HEK293 (cell line): ENCODE measurements around the gene MRTFA.

Experiments used
- CTCF ChIA-PET: fragments of 350-600 bp; formaldehyde crosslinking; extraction: SDS; loops from one replicate; lab custom pipeline; 2021; ENCODE audit warnings: antibody characterized with exemption; lab: Yijun Ruan, JAX
- POLR2A ChIA-PET: fragments of 300-600 bp; formaldehyde crosslinking; extraction: SDS; loops from one replicate; lab custom pipeline; 2020; ENCODE audit warnings: antibody characterized with exemption, inconsistent platforms; lab: Yijun Ruan, JAX
- H3K27ac ChIP-seq: fragments of 200-500 bp; sonication (Bioruptor generic); 2 replicates; pipeline ENCODE4 v1.5.1; 2014; ENCODE audit warnings: low read depth, low read length, control low read depth, inconsistent platforms; ENCODE audit errors: extremely low read depth
- H3K36me3 ChIP-seq, 2 experiments: fragments of 200-500 bp in 1 of 2; sonication (Bioruptor generic) in 1 of 2; 1 replicate in 1 of 2; 2 replicates in 1 of 2; pipeline ENCODE4 v1.5.1; 2014 to 2017; ENCODE audit warnings: inconsistent platforms in 2 of 2, low read length in 2 of 2; ENCODE audit not compliant: control insufficient read depth in 2 of 2, insufficient read depth in 1 of 2
- H3K4me1 ChIP-seq: fragments of 200-500 bp; sonication (Bioruptor generic); 2 replicates; pipeline ENCODE4 v1.5.1; 2014; ENCODE audit warnings: mild to moderate bottlenecking, low read length, inconsistent platforms; ENCODE audit not compliant: control insufficient read depth, insufficient read depth
- H3K4me3 ChIP-seq: 2 replicates; pipeline ENCODE4 v1.5.1; 2011; ENCODE audit warnings: low read depth, mild to moderate bottlenecking, control low read depth, low read length, moderate library complexity
- H3K9me3 ChIP-seq: fragments of 200-500 bp; sonication (Bioruptor generic); 2 replicates; pipeline ENCODE4 v1.5.1; 2014; ENCODE audit warnings: low read depth, low read length, inconsistent platforms; ENCODE audit not compliant: control insufficient read depth, insufficient read depth
- FEZF1 ChIP-seq: fragments of 450-650 bp; formaldehyde crosslinking; IDR thresholded peaks from 2 replicates; pipeline ENCODE4 v1.5.1; 2016; ENCODE audit warnings: missing biosample characterization, missing genetic modification characterization
- GLI2 ChIP-seq: fragments of 450-650 bp; formaldehyde crosslinking; IDR thresholded peaks from 2 replicates; pipeline ENCODE4; 2017; ENCODE audit warnings: missing biosample characterization, missing genetic modification characterization, low read depth, borderline replicate concordance
- GLI4 ChIP-seq: fragments of 450-650 bp; formaldehyde crosslinking; IDR thresholded peaks from 2 replicates; pipeline ENCODE4 v1.5.1; 2016; ENCODE audit warnings: missing biosample characterization, missing genetic modification characterization
- REST ChIP-seq: fragments of 450-650 bp; formaldehyde crosslinking; IDR thresholded peaks from 2 replicates; pipeline ENCODE4 v1.5.1; 2016; ENCODE audit warnings: missing biosample characterization, missing genetic modification characterization
- TRIM28 ChIP-seq: IDR thresholded peaks from 2 replicates; pipeline ENCODE4 v1.6.1; 2011; ENCODE audit warnings: low read length, control low read depth, borderline replicate concordance
- ZNF138 ChIP-seq: fragments of 450-650 bp; formaldehyde crosslinking; IDR thresholded peaks from 2 replicates; pipeline ENCODE4 v1.5.1; 2016; ENCODE audit warnings: missing biosample characterization, missing genetic modification characterization, borderline replicate concordance
- ZNF146 ChIP-seq: fragments of 450-650 bp; formaldehyde crosslinking; IDR thresholded peaks from 2 replicates; pipeline ENCODE4 v1.5.1; 2016; ENCODE audit warnings: missing biosample characterization, missing genetic modification characterization
- ZNF16 ChIP-seq: fragments of 450-650 bp; formaldehyde crosslinking; IDR thresholded peaks from 2 replicates; pipeline ENCODE4 v1.5.1; 2016; ENCODE audit warnings: low read depth, missing biosample characterization, missing genetic modification characterization
- ZNF223 ChIP-seq: fragments of 450-650 bp; formaldehyde crosslinking; IDR thresholded peaks from 2 replicates; pipeline ENCODE4 v1.5.1; 2016; ENCODE audit warnings: missing biosample characterization, missing genetic modification characterization
- ZNF248 ChIP-seq: fragments of 450-650 bp; formaldehyde crosslinking; IDR thresholded peaks from 2 replicates; pipeline ENCODE4 v1.5.1; 2017; ENCODE audit warnings: missing biosample characterization, missing genetic modification characterization
- ZNF548 ChIP-seq: fragments of 450-650 bp; formaldehyde crosslinking; IDR thresholded peaks from 2 replicates; pipeline ENCODE4 v1.5.1; 2016; ENCODE audit warnings: missing biosample characterization, missing genetic modification characterization
- ZNF596 ChIP-seq: fragments of 450-650 bp; IDR thresholded peaks from 2 replicates; pipeline ENCODE4 v1.5.0; 2018; ENCODE audit warnings: missing biosample characterization, mild to moderate bottlenecking, missing genetic modification characterization, moderate library complexity
- ZNF76 ChIP-seq: fragments of 450-650 bp; formaldehyde crosslinking; IDR thresholded peaks from 2 replicates; pipeline ENCODE4; 2016; ENCODE audit warnings: low read depth, missing biosample characterization, missing genetic modification characterization, borderline replicate concordance
- TF ChIP-seq, protein P1 (sequence below): fragments of 450-650 bp; formaldehyde crosslinking; IDR thresholded peaks from 2 replicates; pipeline ENCODE4 v1.5.1; 2017; ENCODE audit warnings: missing biosample characterization, missing genetic modification characterization
- TF ChIP-seq, protein P2 (sequence below): fragments of 450-650 bp; formaldehyde crosslinking; IDR thresholded peaks from 2 replicates; pipeline ENCODE4 v1.5.1; 2016; ENCODE audit warnings: missing biosample characterization, missing genetic modification characterization
- TF ChIP-seq, protein P3 (sequence below): fragments of 450-650 bp; IDR thresholded peaks from 2 replicates; pipeline ENCODE4 v1.5.1; 2018; ENCODE audit warnings: missing biosample characterization, missing genetic modification characterization

The MRTFA gene

DNA sequence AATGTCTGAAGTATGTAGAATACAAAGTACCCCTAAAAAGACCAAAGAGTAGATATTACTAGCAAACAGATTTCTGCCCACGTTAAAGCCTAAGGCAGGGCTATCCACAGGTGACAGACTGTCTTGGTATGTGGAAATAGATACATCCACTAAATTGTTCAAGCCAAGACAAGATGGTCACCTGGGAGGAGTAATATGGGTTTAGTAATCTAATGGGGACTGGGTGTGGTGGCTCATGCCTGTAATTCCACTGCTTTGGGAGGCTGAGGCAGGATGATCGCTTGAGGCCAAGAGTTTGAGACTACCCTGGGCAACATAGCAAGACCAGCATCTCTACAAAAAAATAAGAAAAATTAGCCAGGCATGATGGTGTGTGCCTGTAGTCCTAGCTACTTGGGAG, 258.6 kb downstream of the MRTFA start:
- Histone ChIP-seq H3K9me3 (no peaks in the 10 kb centered on the region), H3K27ac (no peak overlapping the region), H3K36me3 (peaks cover 14 to 16% of the 10 kb centered on the region in 2 experiments; a peak in 2 of 3 replicates), H3K4me1 (peaks cover under 1% of the 10 kb centered on the region; the same call in 1 of the 2 replicates), H3K4me3 (no peak overlapping the region)
- ChIA-PET POLR2A (interaction anchor here (0.6 to 1.0 kb wide), 2 partner anchors 21 to 32 kb away, joined by 3 to 5 read pairs; no protein-coding TSS in a partner anchor), CTCF (interaction anchor here (0.6 to 0.9 kb wide), 3 partner anchors 268 to 524 kb away, joined by 3 to 4 read pairs (median 3); no protein-coding TSS in a partner anchor)
- TF ChIP-seq REST (tag by site-specific recombination), result no peak
- TF ChIP-seq ZNF138, result no peak
- no peak for TF ChIP-seq FEZF1 (tag by site-specific recombination)
- TF ChIP-seq, protein P1, sequence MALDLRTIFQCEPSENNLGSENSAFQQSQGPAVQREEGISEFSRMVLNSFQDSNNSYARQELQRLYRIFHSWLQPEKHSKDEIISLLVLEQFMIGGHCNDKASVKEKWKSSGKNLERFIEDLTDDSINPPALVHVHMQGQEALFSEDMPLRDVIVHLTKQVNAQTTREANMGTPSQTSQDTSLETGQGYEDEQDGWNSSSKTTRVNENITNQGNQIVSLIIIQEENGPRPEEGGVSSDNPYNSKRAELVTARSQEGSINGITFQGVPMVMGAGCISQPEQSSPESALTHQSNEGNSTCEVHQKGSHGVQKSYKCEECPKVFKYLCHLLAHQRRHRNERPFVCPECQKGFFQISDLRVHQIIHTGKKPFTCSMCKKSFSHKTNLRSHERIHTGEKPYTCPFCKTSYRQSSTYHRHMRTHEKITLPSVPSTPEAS (tag by site-specific recombination), result no peak
- TF ChIP-seq ZNF248 (tag by site-specific recombination), result no peak
- no peak for TF ChIP-seq GLI2 (tag by site-specific recombination)

GRCh38 chr22:40376149-40376548, 260.4 kb downstream of the MRTFA start:
- CTCF ChIA-PET, result interaction anchor here (0.6 kb wide), 1 partner anchor 61 kb away, joined by 5 read pairs; no protein-coding TSS in a partner anchor
- Histone ChIP-seq H3K4me1 (peaks cover 8% of the 10 kb centered on the region), H3K36me3 (peaks cover 20 to 21% of the 10 kb centered on the region in 2 experiments; a peak in 2 of 3 replicates), H3K9me3 (no peaks in the 10 kb centered on the region), H3K4me3 (no peak overlapping the region), H3K27ac (no peak overlapping the region)
- TF ChIP-seq, protein P2, sequence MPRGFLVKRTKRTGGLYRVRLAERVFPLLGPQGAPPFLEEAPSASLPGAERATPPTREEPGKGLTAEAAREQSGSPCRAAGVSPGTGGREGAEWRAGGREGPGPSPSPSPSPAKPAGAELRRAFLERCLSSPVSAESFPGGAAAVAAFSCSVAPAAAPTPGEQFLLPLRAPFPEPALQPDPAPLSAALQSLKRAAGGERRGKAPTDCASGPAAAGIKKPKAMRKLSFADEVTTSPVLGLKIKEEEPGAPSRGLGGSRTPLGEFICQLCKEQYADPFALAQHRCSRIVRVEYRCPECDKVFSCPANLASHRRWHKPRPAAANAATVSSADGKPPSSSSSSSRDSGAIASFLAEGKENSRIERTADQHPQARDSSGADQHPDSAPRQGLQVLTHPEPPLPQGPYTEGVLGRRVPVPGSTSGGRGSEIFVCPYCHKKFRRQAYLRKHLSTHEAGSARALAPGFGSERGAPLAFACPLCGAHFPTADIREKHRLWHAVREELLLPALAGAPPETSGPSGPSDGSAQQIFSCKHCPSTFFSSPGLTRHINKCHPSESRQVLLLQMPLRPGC, result no peak
- TF ChIP-seq ZNF146 (tag by site-specific recombination) (no peak), TRIM28 (no peak), ZNF16 (tag by site-specific recombination) (no peak), GLI4 (no peak), ZNF548 (no peak), ZNF223 (tag by site-specific recombination) (no peak), ZNF76 (tag by site-specific recombination) (no peak), ZNF248 (tag by site-specific recombination) (no peak), ZNF596 (tag by site-specific recombination) (no peak)
- TF ChIP-seq, protein P3, sequence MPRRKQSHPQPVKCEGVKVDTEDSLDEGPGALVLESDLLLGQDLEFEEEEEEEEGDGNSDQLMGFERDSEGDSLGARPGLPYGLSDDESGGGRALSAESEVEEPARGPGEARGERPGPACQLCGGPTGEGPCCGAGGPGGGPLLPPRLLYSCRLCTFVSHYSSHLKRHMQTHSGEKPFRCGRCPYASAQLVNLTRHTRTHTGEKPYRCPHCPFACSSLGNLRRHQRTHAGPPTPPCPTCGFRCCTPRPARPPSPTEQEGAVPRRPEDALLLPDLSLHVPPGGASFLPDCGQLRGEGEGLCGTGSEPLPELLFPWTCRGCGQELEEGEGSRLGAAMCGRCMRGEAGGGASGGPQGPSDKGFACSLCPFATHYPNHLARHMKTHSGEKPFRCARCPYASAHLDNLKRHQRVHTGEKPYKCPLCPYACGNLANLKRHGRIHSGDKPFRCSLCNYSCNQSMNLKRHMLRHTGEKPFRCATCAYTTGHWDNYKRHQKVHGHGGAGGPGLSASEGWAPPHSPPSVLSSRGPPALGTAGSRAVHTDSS (tag by site-specific recombination), result no peak
- POLR2A ChIA-PET, result no interaction called here
